HG02840 (cell line): ENCODE results near the gene DIO1.
A peak's percentile ranks its signal among the peaks of the same experiment; 100 is the strongest.

Experiments
- ATAC-seq: cut with Tn5 transposase; IDR thresholded peaks from one replicate; pipeline ENCODE4 v1.9.1; 2021; ENCODE audit warnings: mild to moderate bottlenecking, moderate library complexity, moderate number of reproducible peaks; ENCODE audit not compliant: unreplicated experiment, low FRiP score

Gene DIO1

GRCh38 chr1:53938136-53938830, 44.3 kb downstream of the DIO1 start:
- ATAC-seq, result no peak

GRCh38 chr1:53942127-53942957, 48.4 kb downstream of the DIO1 start:
- ATAC-seq, result no peak

GRCh38 chr1:53943090-53943489, 49.1 kb downstream of the DIO1 start:
- no peak for ATAC-seq

GRCh38 chr1:53943490-53944043, 49.6 kb downstream of the DIO1 start:
- no peak for ATAC-seq

- no peak for ATAC-seq
Measured at GRCh38 chr1:53944469-53945182, 50.6 kb downstream of the DIO1 start.

- no peak for ATAC-seq
Measured at GRCh38 chr1:53945183-53945432, 51.1 kb downstream of the DIO1 start.

GRCh38 chr1:53945433-53946251, 51.7 kb downstream of the DIO1 start, which contains the start of gene IFT25:
IFT25 (minus strand) TSS chr1:53945699; CDS start chr1:53940082, 5,617 bp downstream.
- ATAC-seq, result peak; percentile 66

GRCh38 chr1:53946252-53947171, 52.5 kb downstream of the DIO1 start, which contains the start of gene LRRC42:
LRRC42 (plus strand) TSS chr1:53946350; CDS start chr1:53952000, 5,650 bp downstream.
- ATAC-seq, result peak; percentile 67

DNA sequence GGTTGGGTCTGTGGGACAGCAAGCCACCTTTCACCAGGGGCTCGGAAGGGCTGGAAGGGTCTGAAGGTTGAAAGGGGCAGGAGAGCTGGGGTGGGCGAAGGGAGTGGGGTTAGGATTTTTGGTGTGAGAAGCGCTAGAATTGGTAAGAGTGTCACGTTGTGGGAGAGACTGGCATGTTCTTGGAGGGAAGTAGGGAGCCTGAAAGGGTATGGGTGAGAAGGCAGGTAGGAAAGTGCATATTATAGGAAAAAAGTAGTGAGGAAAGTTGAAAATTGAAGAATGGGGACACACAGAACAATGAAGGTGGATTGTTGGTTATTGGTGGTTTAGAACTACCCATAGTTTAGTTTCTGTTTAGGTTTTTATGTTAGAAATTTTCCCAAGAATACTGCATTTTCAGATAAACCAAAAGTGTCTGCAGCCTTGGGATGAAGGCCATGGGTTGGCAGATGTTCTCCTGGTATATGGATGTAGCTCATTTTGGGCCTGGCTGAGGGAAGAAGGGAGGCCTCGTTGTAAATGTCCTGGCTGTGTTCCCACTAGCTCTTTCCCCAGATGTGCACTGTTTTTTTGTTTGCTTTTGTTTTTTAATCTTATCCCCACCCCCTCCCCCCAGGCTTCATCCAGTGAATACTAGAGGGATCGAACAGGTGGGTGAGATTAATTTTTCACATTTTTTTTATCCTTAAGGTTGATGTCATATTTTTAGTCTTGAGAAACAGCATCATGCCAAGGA, 53.4 kb downstream of the DIO1 start:
- no peak for ATAC-seq

GRCh38 chr1:53948291-53948690, 54.3 kb downstream of the DIO1 start:
- no peak for ATAC-seq

GRCh38 chr1:53949023-53949990, 55.3 kb downstream of the DIO1 start:
- no peak for ATAC-seq

DNA sequence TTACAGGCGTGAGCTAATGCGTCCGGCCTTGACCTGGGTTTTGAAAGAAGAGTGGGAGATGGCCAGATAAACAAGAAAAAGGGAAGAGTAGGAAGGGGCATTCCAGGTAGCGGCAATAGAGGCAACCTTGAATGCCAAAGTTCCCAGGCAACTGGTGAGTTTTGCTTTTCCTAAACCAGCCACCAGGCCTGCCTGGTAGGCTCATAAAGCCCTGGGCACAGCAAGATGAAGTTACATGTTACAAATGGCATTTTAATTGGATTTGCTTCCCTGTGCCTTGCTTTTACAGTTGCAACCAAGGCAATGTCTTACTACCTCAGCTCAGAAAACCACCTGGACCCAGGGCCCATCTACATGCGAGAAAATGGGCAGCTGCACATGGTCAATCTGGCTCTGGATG, 57.7 kb downstream of the DIO1 start:
- no peak for ATAC-seq

GRCh38 chr1:53954128-53954527, 60.1 kb downstream of the DIO1 start:
- ATAC-seq, result no peak

DNA sequence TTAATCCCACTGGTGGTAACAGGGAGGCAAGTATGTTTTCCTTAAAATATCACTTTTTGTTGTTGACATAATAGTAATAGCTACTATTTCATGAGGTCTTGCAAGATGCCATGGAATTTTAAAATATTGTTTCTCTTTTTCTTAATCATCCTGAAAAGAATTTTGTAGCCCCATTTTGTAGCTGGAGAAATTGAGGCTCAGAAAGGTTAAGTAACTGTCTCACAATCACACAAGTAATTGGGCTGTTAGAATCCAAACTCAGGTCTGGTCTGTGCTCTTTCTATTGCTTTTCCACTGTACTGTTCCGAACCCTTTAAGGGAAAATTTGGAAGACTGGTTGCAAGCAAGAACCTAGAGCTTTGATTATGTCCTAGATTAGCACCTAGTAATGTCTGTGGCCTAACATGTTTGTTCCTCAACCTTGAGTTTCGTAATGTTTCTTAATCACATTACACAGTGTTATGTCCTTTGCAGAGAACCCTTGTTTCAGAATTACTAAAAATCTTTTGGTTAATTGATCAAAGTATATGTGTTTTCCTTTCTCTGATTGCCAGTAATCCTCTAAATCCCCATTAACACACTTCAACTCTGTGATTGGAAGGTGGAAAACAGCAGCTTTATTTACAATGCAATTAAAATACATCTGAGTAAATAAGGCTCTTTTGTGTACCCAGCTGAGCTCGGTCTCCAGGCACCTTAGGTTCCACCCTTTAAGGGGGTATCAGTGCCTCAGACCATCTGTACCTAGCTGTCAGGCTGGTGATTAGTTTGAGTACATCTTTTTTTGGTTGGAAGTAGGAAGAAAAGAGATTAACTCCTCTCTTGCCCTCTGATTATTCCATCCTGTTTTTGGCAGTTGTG, 62.6 kb downstream of the DIO1 start:
- ATAC-seq, result no peak

- no peak for ATAC-seq
Measured at GRCh38 chr1:53957194-53957818, 63.3 kb downstream of the DIO1 start.

DNA sequence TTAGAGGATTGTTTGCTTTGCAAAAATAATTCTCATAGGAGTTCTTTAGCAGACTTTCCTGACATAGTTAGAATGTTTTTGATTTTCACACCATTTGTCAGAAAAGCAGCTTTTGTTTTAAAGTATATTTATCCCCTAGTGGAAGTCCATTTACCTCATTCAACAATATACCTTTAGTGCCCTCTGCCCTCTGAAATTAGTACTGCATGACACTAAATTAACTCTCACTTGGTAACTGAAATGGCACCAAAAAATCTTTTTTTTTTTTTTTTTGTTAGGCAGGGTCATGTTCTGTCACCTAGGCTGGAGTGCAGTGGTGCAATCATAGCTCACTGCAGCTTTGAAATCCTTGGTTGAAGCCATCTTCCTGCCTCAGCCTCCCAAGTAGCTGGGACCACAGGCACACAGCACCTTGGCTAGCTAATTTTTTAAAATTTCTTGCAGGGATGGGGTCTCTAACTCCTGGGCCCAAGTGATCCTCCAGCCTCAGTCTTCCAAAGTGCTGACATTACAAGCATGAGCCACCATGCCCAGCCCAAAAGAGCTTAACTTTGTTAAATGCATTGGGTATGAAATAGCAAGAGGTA, 65.8 kb downstream of the DIO1 start:
- no peak for ATAC-seq
